ENCODE data around the gene FBXW8. TPM values are rescaled to one million over a fixed set of nuclear protein-coding genes. Genes with fewer than 3 reads are reported as not detected.

FBXW8 gene
- total RNA-seq, 4 donors from 2014 or later, result 9.1 to 19.0 (median 13.5) TPM

DNA sequence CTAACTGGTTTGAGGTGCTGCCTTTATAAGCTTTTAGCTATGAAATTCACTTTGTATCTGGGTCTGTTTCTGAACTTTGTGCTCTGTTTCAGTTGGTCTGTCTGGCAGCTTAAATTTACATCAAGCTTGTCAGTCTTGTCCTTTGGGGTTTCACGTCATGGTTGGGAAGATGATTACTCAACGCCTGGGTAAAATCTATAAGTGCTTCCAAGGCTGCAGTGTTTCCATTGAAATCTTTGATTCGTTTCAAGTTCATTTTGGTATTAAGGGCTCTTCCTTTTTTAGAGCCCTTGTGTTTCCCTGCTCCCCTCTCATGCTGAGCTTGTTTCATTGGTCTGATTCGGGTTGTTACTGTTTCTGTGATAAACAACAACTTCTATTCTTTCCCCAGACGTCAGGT, 58.2 kb downstream of the FBXW8 start:
- DNase-seq (ENCODE audit: low spot score in 2 of 2), result no peak
- Histone ChIP-seq H3K27ac (no peak overlapping the region), H3K36me3 (peaks cover 41% of the 10 kb centered on the region), H3K4me1 (no peaks in the 10 kb centered on the region), H3K27me3 (no peaks in the 10 kb centered on the region), H3K4me3 (no peak overlapping the region), H3K9me3 (no peaks in the 10 kb centered on the region)
- WGBS, result 89% methylated on average over 5 of the region's 5 CpGs
- TF ChIP-seq, protein P1, sequence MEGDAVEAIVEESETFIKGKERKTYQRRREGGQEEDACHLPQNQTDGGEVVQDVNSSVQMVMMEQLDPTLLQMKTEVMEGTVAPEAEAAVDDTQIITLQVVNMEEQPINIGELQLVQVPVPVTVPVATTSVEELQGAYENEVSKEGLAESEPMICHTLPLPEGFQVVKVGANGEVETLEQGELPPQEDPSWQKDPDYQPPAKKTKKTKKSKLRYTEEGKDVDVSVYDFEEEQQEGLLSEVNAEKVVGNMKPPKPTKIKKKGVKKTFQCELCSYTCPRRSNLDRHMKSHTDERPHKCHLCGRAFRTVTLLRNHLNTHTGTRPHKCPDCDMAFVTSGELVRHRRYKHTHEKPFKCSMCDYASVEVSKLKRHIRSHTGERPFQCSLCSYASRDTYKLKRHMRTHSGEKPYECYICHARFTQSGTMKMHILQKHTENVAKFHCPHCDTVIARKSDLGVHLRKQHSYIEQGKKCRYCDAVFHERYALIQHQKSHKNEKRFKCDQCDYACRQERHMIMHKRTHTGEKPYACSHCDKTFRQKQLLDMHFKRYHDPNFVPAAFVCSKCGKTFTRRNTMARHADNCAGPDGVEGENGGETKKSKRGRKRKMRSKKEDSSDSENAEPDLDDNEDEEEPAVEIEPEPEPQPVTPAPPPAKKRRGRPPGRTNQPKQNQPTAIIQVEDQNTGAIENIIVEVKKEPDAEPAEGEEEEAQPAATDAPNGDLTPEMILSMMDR (IDR thresholded peaks at IDR 0.05), result no peak
- TF ChIP-seq POLR2A (IDR thresholded peaks at IDR 0.05) (no peak), POLR2AphosphoS5 (IDR thresholded peaks at IDR 0.05) (no peak), EP300 (IDR thresholded peaks at IDR 0.05) (no peak)

DNA sequence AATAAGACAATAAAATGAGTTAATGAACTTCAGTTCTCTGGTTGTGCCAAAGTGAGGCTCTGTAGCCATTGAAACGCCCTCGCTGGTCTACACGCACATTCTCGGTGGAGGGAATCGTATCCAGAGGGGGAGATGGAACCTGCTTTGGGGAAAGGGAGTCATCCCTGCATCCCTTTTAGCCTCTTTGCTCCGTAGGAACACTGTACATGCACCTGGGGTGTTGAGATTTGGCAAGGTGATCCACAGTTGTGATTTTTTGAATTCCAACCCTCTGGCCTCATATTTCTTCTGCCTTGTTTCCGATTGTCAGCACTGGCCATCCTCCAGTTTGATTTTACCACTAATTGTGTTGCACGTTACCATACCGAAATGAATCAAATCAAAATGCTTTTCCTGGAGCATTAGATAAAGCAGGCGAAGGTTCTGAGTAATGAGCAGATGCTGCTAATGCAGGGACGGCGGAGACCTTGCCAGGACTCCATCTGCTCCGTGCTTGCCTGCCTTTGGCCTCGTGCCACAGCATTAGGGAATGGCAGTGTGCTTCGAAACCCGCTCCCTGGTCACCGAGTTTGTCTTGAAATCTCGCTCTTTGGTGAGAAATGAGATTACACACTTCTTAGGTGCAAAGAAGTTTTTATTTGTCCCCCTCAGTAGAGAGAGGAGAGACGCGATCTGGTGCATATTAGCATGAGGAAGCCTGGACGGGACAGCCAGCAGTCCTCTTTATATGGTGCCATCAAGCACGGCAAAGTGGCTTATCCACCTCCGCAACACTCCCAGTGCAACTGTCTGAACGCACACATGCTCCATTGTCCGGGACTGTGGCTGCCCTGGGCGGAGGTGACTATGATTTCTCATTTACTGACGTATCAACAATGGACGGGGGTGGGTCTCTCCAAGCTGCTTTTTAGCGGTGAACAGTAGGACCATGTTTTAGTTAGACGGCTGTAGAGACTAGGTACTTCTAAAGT, 59.1 kb downstream of the FBXW8 start:
- Histone ChIP-seq H3K4me1 (no peaks in the 10 kb centered on the region), H3K36me3 (peaks cover 40% of the 10 kb centered on the region), H3K27me3 (no peaks in the 10 kb centered on the region), H3K4me3 (no peak overlapping the region), H3K27ac (no peak overlapping the region), H3K9me3 (no peaks in the 10 kb centered on the region)
- no peak for DNase-seq (ENCODE audit: low spot score in 2 of 2)
- WGBS, result 76% methylated on average over 30 of the region's 30 CpGs
- no peak for TF ChIP-seq EP300 (IDR thresholded peaks at IDR 0.05)
- TF ChIP-seq POLR2AphosphoS5 (IDR thresholded peaks at IDR 0.05), result no peak
- TF ChIP-seq, protein P1 (IDR thresholded peaks at IDR 0.05), result no peak

DNA sequence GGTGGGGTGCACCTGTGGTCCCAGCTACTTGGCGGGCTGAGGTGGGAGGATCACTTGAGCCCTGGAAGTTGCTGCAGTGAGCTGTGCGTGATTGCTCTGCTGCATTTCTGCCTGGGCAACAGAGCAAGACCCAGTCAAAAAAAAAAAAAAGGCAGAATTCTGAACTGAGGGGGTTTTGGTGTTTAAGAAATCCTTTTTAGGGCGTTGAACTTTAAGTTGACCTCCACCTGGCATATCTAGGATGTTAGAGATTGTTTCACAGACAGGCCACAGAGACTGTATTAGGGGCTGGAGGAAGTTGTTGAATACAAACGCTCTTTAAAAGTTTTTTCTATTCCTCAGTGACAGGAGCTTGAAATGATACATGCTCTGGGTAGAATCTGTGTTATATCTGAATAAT, 60.5 kb downstream of the FBXW8 start:
- Histone ChIP-seq H3K4me1 (no peaks in the 10 kb centered on the region), H3K9me3 (no peaks in the 10 kb centered on the region), H3K27me3 (no peaks in the 10 kb centered on the region), H3K4me3 (no peak overlapping the region), H3K36me3 (peaks cover 32% of the 10 kb centered on the region), H3K27ac (no peak overlapping the region)
- TF ChIP-seq POLR2A (IDR thresholded peaks at IDR 0.05) (no peak), EP300 (IDR thresholded peaks at IDR 0.05) (no peak)
- TF ChIP-seq, protein P1 (IDR thresholded peaks at IDR 0.05), result no peak
- DNase-seq (ENCODE audit: low spot score in 2 of 2), result no peak
- WGBS, result 91% methylated on average over 4 of the region's 4 CpGs

DNA sequence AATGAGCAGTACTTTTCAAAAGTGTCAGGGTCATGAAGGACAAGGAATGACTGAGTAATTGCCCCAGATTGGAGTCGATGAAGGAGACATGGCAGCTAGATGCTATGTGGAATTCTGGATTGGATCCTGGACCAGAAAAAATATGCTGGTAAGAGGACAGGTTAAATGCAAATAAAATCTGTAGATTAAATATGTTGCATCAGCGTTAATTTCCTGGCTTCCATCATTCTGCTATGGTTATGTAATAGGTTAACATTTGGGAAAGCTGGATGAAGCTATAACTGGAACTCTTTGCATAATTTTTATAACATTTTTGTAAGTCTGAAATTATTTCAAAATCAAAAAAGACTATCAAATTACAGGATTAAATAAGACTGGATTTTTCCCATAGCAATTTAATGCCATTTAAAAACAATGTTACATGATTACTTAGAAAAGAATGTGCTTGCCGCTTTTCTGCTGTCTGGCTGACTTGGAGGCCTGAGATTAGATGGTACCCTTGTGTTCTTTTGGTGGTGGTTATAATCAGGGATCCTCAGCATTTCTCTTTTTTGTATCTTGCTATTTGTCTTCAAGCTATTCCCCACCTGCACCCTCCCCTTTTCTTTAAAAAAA, 65.1 kb downstream of the FBXW8 start:
- DNase-seq (ENCODE audit: low spot score in 2 of 2), result no peak
- Histone ChIP-seq H3K36me3 (peaks cover 10% of the 10 kb centered on the region), H3K9me3 (no peaks in the 10 kb centered on the region), H3K27ac (no peak overlapping the region), H3K4me1 (no peaks in the 10 kb centered on the region), H3K27me3 (no peaks in the 10 kb centered on the region), H3K4me3 (no peak overlapping the region)
- 81% methylated on average over 3 of the region's 3 CpGs for WGBS
- TF ChIP-seq, protein P1 (IDR thresholded peaks at IDR 0.05), result no peak
- TF ChIP-seq POLR2A (IDR thresholded peaks at IDR 0.05) (no peak), POLR2AphosphoS5 (IDR thresholded peaks at IDR 0.05) (no peak), EP300 (IDR thresholded peaks at IDR 0.05) (no peak)
